ENCODE results near the gene LCE3E. TPM values are rescaled to one million over a fixed set of nuclear protein-coding genes. Genes with fewer than 3 reads are reported as not detected.
A peak's percentile ranks its signal among the peaks of the same experiment; 100 is the strongest.

Gene LCE3E
- polyA plus RNA-seq, 3 donors = not detected

- peaks cover 0 to 14% of the 10 kb centered on the region in 2 donors for H3K9me3 ChIP-seq (replicated peaks in 1 of 2; ENCODE audit: control insufficient read depth in 1 of 2, insufficient read depth in 1 of 2, low read length in 2 of 2)
- no peaks in the 10 kb centered on the region for H3K79me2 ChIP-seq (ENCODE audit: insufficient read depth, low read length)
- H3K27me3 ChIP-seq (ENCODE audit: control insufficient read depth in 2 of 2, insufficient read depth in 2 of 2, low read length in 2 of 2) = peaks cover 22 to 28% of the 10 kb centered on the region in 2 donors
- no peak overlapping the region for H3K9ac ChIP-seq (ENCODE audit: insufficient read depth, low read length, poor library complexity, severe bottlenecking)
- WGBS (ENCODE audit: insufficient coverage) = 0% methylated on average over 1 of the region's 1 CpG
- intact Hi-C loops (cut with micrococcal nuclease) = no loop called here
- H3K9me3 Mint-ChIP-seq = peaks cover 0 to 13% (median 4%) of the 10 kb centered on the region in 7 donors
- H3K4me1 Mint-ChIP-seq = peaks cover 4% of the 10 kb centered on the region
- no peak overlapping the region for H3K4me2 ChIP-seq (replicated peaks; ENCODE audit: extremely low read depth, low read length, poor library complexity, severe bottlenecking)
- H3K4me1 ChIP-seq (ENCODE audit: control insufficient read depth in 1 of 2, insufficient read depth in 2 of 2, low read length in 2 of 2) = peaks cover 13 to 19% of the 10 kb centered on the region in 2 donors
- H3K4me3 Mint-ChIP-seq = no peak overlapping the region
- peaks cover 25 to 30% (median 29%) of the 10 kb centered on the region in 3 donors for H3K27me3 Mint-ChIP-seq (ENCODE audit: low read depth in 3 of 3)
- no peak overlapping the region for H3K27ac Mint-ChIP-seq
- no peak overlapping the region for H2AFZ ChIP-seq (ENCODE audit: insufficient read depth, low read depth, low read length, poor library complexity, severe bottlenecking)
- DNase-seq = peak; percentile 65 to 82 (median 75)
- H3K36me3 ChIP-seq (replicated peaks in 1 of 2; ENCODE audit: control insufficient read depth in 1 of 2, insufficient read depth in 2 of 2, low read length in 2 of 2) = no peaks in the 10 kb centered on the region
- H3K36me3 Mint-ChIP-seq = no peaks in the 10 kb centered on the region
- no peak overlapping the region for H3K4me3 ChIP-seq (replicated peaks in 1 of 3; ENCODE audit: low read depth in 2 of 3, low read length in 3 of 3)
- no peak for TF ChIP-seq CTCF (IDR thresholded peaks at IDR 0.05)
- H3K27ac ChIP-seq (ENCODE audit: low read depth in 1 of 2, low read length in 2 of 2) = no peak overlapping the region
- H4K20me1 ChIP-seq (ENCODE audit: insufficient read depth, low read length) = no peaks in the 10 kb centered on the region
Measured at GRCh38 chr1:152519851-152520250, 46.7 kb downstream of the LCE3E start.

DNA sequence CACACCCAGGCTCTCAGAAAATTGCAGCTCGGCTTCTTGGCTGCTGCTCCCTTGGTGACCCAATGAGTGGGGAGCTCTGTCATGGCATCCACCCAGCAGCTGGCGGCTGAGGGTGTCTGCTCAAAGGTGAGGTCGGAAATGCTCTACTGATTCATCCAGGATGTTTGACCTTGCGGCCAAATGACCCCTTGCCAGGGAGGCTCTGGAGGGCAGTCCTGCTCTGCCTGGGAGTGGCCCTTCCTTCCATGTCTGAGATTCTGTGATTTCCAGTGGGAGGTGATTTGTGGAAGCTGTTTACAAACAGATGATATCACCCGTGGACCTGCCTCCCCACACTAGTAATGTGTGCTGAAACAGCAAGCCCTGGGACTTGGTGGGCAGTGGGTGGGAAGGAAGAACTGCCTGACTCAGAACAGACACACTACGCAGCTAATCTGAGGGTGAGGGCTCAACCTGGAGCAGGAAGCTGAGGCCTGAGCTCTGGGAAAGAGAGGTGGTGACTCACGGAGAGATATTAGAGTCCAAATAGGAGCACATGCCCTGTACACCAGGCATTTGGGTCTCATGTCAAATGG, 49.3 kb downstream of the LCE3E start:
- H3K4me3 ChIP-seq (replicated peaks in 1 of 3; ENCODE audit: low read depth in 2 of 3, low read length in 3 of 3) = no peak overlapping the region
- Mint-ChIP-seq H3K36me3 (no peaks in the 10 kb centered on the region), H3K4me3 (no peak overlapping the region), H3K27ac (peak overlapping the region in 1 of 7 donors; percentile 32), H3K9me3 (peaks cover 0 to 4% (median 0%) of the 10 kb centered on the region in 7 donors), H3K4me1 (peaks cover 4% of the 10 kb centered on the region), H3K27me3 (ENCODE audit: low read depth in 3 of 3) (peaks cover 38 to 53% (median 52%) of the 10 kb centered on the region in 3 donors)
- H4K20me1 ChIP-seq (ENCODE audit: insufficient read depth, low read length) = no peaks in the 10 kb centered on the region
- no peak overlapping the region for H3K27ac ChIP-seq (ENCODE audit: low read depth in 1 of 2, low read length in 2 of 2)
- no peak for TF ChIP-seq CTCF (IDR thresholded peaks at IDR 0.05)
- intact Hi-C loops (cut with micrococcal nuclease) = no loop called here
- H2AFZ ChIP-seq (ENCODE audit: insufficient read depth, low read depth, low read length, poor library complexity, severe bottlenecking) = no peak overlapping the region
- no peaks in the 10 kb centered on the region for H3K36me3 ChIP-seq (replicated peaks in 1 of 2; ENCODE audit: control insufficient read depth in 1 of 2, insufficient read depth in 2 of 2, low read length in 2 of 2)
- H3K27me3 ChIP-seq (ENCODE audit: control insufficient read depth in 2 of 2, insufficient read depth in 2 of 2, low read length in 2 of 2) = peaks cover 40 to 51% of the 10 kb centered on the region in 2 donors
- peaks cover 0 to 19% of the 10 kb centered on the region in 2 donors for H3K9me3 ChIP-seq (replicated peaks in 1 of 2; ENCODE audit: control insufficient read depth in 1 of 2, insufficient read depth in 1 of 2, low read length in 2 of 2)
- no peak for DNase-seq
- H3K9ac ChIP-seq (ENCODE audit: insufficient read depth, low read length, poor library complexity, severe bottlenecking) = no peak overlapping the region
- peaks cover 13 to 19% of the 10 kb centered on the region in 2 donors for H3K4me1 ChIP-seq (ENCODE audit: control insufficient read depth in 1 of 2, insufficient read depth in 2 of 2, low read length in 2 of 2)
- no peak overlapping the region for H3K4me2 ChIP-seq (replicated peaks; ENCODE audit: extremely low read depth, low read length, poor library complexity, severe bottlenecking)
- WGBS (ENCODE audit: insufficient coverage) = 77% methylated on average over 6 of the region's 7 CpGs
- no peaks in the 10 kb centered on the region for H3K79me2 ChIP-seq (ENCODE audit: insufficient read depth, low read length)
